ENCODE measurements around the gene ERI3. TPM values are rescaled to one million over a fixed set of nuclear protein-coding genes. Genes with fewer than 3 reads are reported as not detected.

The ERI3 gene
- total and polyA plus RNA-seq, 2 donors (not counting 3 experiments of a cell fraction or from before 2014, with no cell fraction given), result 45.3 to 94.0 TPM

GRCh38 chr1:44303532-44303931, 51.5 kb downstream of the ERI3 start:
- no peaks in the 10 kb centered on the region for H3K9me3 ChIP-seq (replicated peaks; ENCODE audit: control insufficient read depth, insufficient read depth, low read length)
- peaks cover 5 to 23% of the 10 kb centered on the region in 2 experiments for H3K36me3 ChIP-seq (ENCODE audit: control insufficient read depth in 2 of 2, extremely low read depth in 1 of 2, insufficient read depth in 2 of 2, low read length in 2 of 2)

More at GRCh38 chr1:44303532-44303931, 51.5 kb downstream of the ERI3 start:
- H3K27me3 ChIP-seq (ENCODE audit: control insufficient read depth in 2 of 2, insufficient read depth in 2 of 2, low read length in 2 of 2), result no peaks in the 10 kb centered on the region
- no peak for FAIRE-seq
- ChIA-PET POLR2A (no interaction called here), CTCF (no interaction called here)
- no peak overlapping the region for H3K4me3 ChIP-seq (replicated peaks in 1 of 3; ENCODE audit: insufficient read depth in 1 of 3, low read depth in 1 of 3, low read length in 3 of 3)
- no peak for TF ChIP-seq MYC (IDR thresholded peaks at IDR 0.05; ENCODE audit: low read depth, low read length)
- TF ChIP-seq CTCF (IDR thresholded peaks at IDR 0.05; ENCODE audit: extremely low read depth in 1 of 2, insufficient read depth in 1 of 2, low read depth in 1 of 2, low read length in 2 of 2), result no peak
- no peak for TF ChIP-seq MAX (IDR thresholded peaks at IDR 0.05; ENCODE audit: insufficient read depth, insufficient read length)
- no peak for TF ChIP-seq POLR2A (IDR thresholded peaks at IDR 0.05; ENCODE audit: low read depth, low read length)
- no peak for TF ChIP-seq JUN (IDR thresholded peaks at IDR 0.05; ENCODE audit: borderline replicate concordance, insufficient read depth, insufficient read length, low read depth)
- TF ChIP-seq FOS (IDR thresholded peaks at IDR 0.05; ENCODE audit: borderline replicate concordance, insufficient read depth, low read length), result no peak
- TF ChIP-seq GATA2 (IDR thresholded peaks at IDR 0.05; ENCODE audit: insufficient read depth, insufficient read length, low read depth, low read length), result no peak
- no peak for TF ChIP-seq EZH2 (IDR thresholded peaks at IDR 0.05; ENCODE audit: borderline replicate concordance, low read depth, low read length, severe bottlenecking)
- no peak for TF ChIP-seq POLR2AphosphoS5 (IDR thresholded peaks at IDR 0.05; ENCODE audit: insufficient read depth, low read depth, low read length)
- intact Hi-C loops (cut with micrococcal nuclease) (no loop called here), dilution Hi-C loops (cut with MboI; ENCODE audit: extremely low pct_ligation_motif_present, low sequenced_read_pairs) (no loop called here)
- H4K20me1 ChIP-seq (replicated peaks; ENCODE audit: control insufficient read depth, extremely low read depth, insufficient read depth, low read length), result no peaks in the 10 kb centered on the region
- no peak overlapping the region for H3K4me2 ChIP-seq (ENCODE audit: insufficient read depth, low read length)
- no TSS peak for BruUV-seq (replicated peaks)
- no peaks in the 10 kb centered on the region for H3K79me2 ChIP-seq (ENCODE audit: control insufficient read depth, insufficient read depth, low read length)
- no peak overlapping the region for H3K27ac ChIP-seq (ENCODE audit: insufficient read depth, low read depth, low read length)
- H2AFZ ChIP-seq (ENCODE audit: low read depth, low read length), result no peak overlapping the region
- no peaks in the 10 kb centered on the region for H3K9me1 ChIP-seq (replicated peaks; ENCODE audit: control insufficient read depth, extremely low read depth, insufficient read depth, low read length)
- no peak overlapping the region for H3K9ac ChIP-seq (replicated peaks; ENCODE audit: extremely low read depth, insufficient read depth, low read length)
- H3K4me1 ChIP-seq (ENCODE audit: control insufficient read depth, extremely low read depth, insufficient read depth, low read length), result no peaks in the 10 kb centered on the region
- no peak for DNase-seq (ENCODE audit: low read depth, low spot score)

Measured in endothelial cell of umbilical vein (primary cell).